ENCODE measurements around the gene PROCA1. TPM values are rescaled to one million over a fixed set of nuclear protein-coding genes. Genes with fewer than 3 reads are reported as not detected.

PROCA1 gene
- polyA plus RNA-seq, 1 experiment, result 0.52 TPM

- H3K4me3 ChIP-seq (ENCODE audit: low read depth, low read length), result no peak overlapping the region
- no peaks in the 10 kb centered on the region for H3K27me3 ChIP-seq (ENCODE audit: control insufficient read depth, insufficient read depth, low read length)
- H3K27ac ChIP-seq (ENCODE audit: low read depth, low read length), result no peak overlapping the region
- POLR2A ChIA-PET, result interaction anchor here (1.0 kb wide), 1 partner anchor 31 kb away, joined by 3 read pairs; the partner anchor contains the start of gene BLTP2
- CTCF ChIA-PET, result no interaction called here
- no peaks in the 10 kb centered on the region for H3K9me3 ChIP-seq (ENCODE audit: control insufficient read depth, insufficient read depth, low read length)
- TF ChIP-seq CTCF (IDR thresholded peaks at IDR 0.05; ENCODE audit: low read depth, low read length), result no peak
- DNase-seq (ENCODE audit: low read depth, low spot score), result no peak
Observed at GRCh38 chr17:28675980-28676379, 35.7 kb downstream of the PROCA1 start.

- DNase-seq (ENCODE audit: low read depth, low spot score), result no peak
- POLR2A ChIA-PET, result interaction anchor here (1.0 kb wide), 1 partner anchor 30 kb away, joined by 3 read pairs; the partner anchor contains the start of gene BLTP2
- TF ChIP-seq CTCF (IDR thresholded peaks at IDR 0.05; ENCODE audit: low read depth, low read length), result no peak
- H3K27ac ChIP-seq (ENCODE audit: low read depth, low read length), result no peak overlapping the region
- no peak overlapping the region for H3K4me3 ChIP-seq (ENCODE audit: low read depth, low read length)
- H3K27me3 ChIP-seq (ENCODE audit: control insufficient read depth, insufficient read depth, low read length), result no peaks in the 10 kb centered on the region
- CTCF ChIA-PET, result interaction anchor here (1.3 kb wide), 1 partner anchor 29 kb away, joined by 9 read pairs; no protein-coding TSS in a partner anchor
- H3K9me3 ChIP-seq (ENCODE audit: control insufficient read depth, insufficient read depth, low read length), result no peaks in the 10 kb centered on the region
Observed at GRCh38 chr17:28675490-28675889, 36.2 kb downstream of the PROCA1 start.

GRCh38 chr17:28669918-28670317 lies 41.8 kb downstream of the PROCA1 start:
- no peak for DNase-seq (ENCODE audit: low read depth, low spot score)
- POLR2A ChIA-PET, result no interaction called here
- Histone ChIP-seq H3K27ac (ENCODE audit: low read depth, low read length) (no peak overlapping the region), H3K27me3 (ENCODE audit: control insufficient read depth, insufficient read depth, low read length) (no peaks in the 10 kb centered on the region), H3K9me3 (ENCODE audit: control insufficient read depth, insufficient read depth, low read length) (no peaks in the 10 kb centered on the region), H3K4me3 (ENCODE audit: low read depth, low read length) (no peak overlapping the region)
- TF ChIP-seq CTCF (IDR thresholded peaks at IDR 0.05; ENCODE audit: low read depth, low read length), result no peak
- CTCF ChIA-PET, result interaction anchor here (0.6 kb wide), 1 partner anchor 63 kb away, joined by 5 read pairs; no protein-coding TSS in a partner anchor

- no peak for TF ChIP-seq CTCF (IDR thresholded peaks at IDR 0.05; ENCODE audit: low read depth, low read length)
- Histone ChIP-seq H3K9me3 (ENCODE audit: control insufficient read depth, insufficient read depth, low read length) (no peaks in the 10 kb centered on the region), H3K27me3 (ENCODE audit: control insufficient read depth, insufficient read depth, low read length) (no peaks in the 10 kb centered on the region), H3K27ac (ENCODE audit: low read depth, low read length) (no peak overlapping the region), H3K4me3 (ENCODE audit: low read depth, low read length) (no peak overlapping the region)
- ChIA-PET CTCF (interaction anchor here (0.9 to 1.5 kb wide), 2 partner anchors 21 to 23 kb away, joined by 3 to 5 read pairs; partner anchors contain the start of gene BLTP2), POLR2A (interaction anchor here (0.5 to 1.0 kb wide), 2 partner anchors 21 to 37 kb away, joined by 3 read pairs; no protein-coding TSS in a partner anchor)
- DNase-seq (ENCODE audit: low read depth, low spot score), result no peak
Observed at GRCh38 chr17:28667870-28668269, 43.8 kb downstream of the PROCA1 start.

GRCh38 chr17:28665994-28666393 lies 45.7 kb downstream of the PROCA1 start:
- no peak overlapping the region for H3K4me3 ChIP-seq (ENCODE audit: low read depth, low read length)
- H3K27me3 ChIP-seq (ENCODE audit: control insufficient read depth, insufficient read depth, low read length), result no peaks in the 10 kb centered on the region
- POLR2A ChIA-PET, result no interaction called here
- TF ChIP-seq CTCF (IDR thresholded peaks at IDR 0.05; ENCODE audit: low read depth, low read length), result no peak
- H3K9me3 ChIP-seq (ENCODE audit: control insufficient read depth, insufficient read depth, low read length), result no peaks in the 10 kb centered on the region; the same call in 1 of the 2 replicates
- DNase-seq (ENCODE audit: low read depth, low spot score), result no peak
- H3K27ac ChIP-seq (ENCODE audit: low read depth, low read length), result no peak overlapping the region
- CTCF ChIA-PET, result interaction anchor here (0.6 kb wide), 1 partner anchor 46 kb away, joined by 3 read pairs; no protein-coding TSS in a partner anchor

Data from AG04450 (cell line).